GM23338 (cell line): ENCODE results near the gene C8A. TPM values are rescaled to one million over a fixed set of nuclear protein-coding genes. Genes with fewer than 3 reads are reported as not detected.

Source experiments
- ATAC-seq: fragments of 200-7000 bp; cut with Tn5 transposase; 3 replicates; pipeline ENCODE4 v1.9.1; 2020
- DNase-seq: peaks from one replicate; pipeline ENCODE4 v3.0.0-alpha.2; 2015; ENCODE audit warnings: low spot score
- H2AFZ ChIP-seq: fragments of 200-600 bp; sonication (generic); 2 replicates; pipeline ENCODE4 v1.8.0; 2016; ENCODE audit warnings: antibody characterized with exemption, mild to moderate bottlenecking, moderate library complexity
- H3F3A ChIP-seq: fragments of 200-600 bp; sonication (generic); replicated peaks from 2 replicates; pipeline ENCODE4 v1.8.0; 2017; ENCODE audit warnings: antibody characterized with exemption, mixed run types, low read depth
- H3K27ac ChIP-seq: fragments of 200-600 bp; sonication (generic); 2 replicates; pipeline ENCODE4 v1.6.1; 2016; ENCODE audit warnings: low read depth
- H3K27me3 ChIP-seq: fragments of 200-600 bp; sonication (generic); 2 replicates; pipeline ENCODE4 v1.8.0; 2016; ENCODE audit warnings: mild to moderate bottlenecking, mixed run types, moderate library complexity; ENCODE audit not compliant: insufficient read depth
- H3K36me3 ChIP-seq: fragments of 200-600 bp; sonication (generic); 2 replicates; pipeline ENCODE4 v1.8.0; 2016; ENCODE audit warnings: mild to moderate bottlenecking; ENCODE audit not compliant: insufficient read depth
- H3K4me1 ChIP-seq: fragments of 200-600 bp; sonication (generic); 2 replicates; pipeline ENCODE4 v1.8.0; 2016; ENCODE audit warnings: mild to moderate bottlenecking, moderate library complexity; ENCODE audit not compliant: insufficient read depth
- H3K4me2 ChIP-seq: fragments of 200-600 bp; sonication (generic); 2 replicates; pipeline ENCODE4 v1.7.1; 2017; ENCODE audit warnings: mixed run types
- H3K4me3 ChIP-seq: fragments of 200-600 bp; sonication (generic); 2 replicates; pipeline ENCODE4 v1.6.1; 2016; ENCODE audit warnings: mixed run types
- H3K79me2 ChIP-seq: fragments of 200-600 bp; sonication (generic); replicated peaks from 2 replicates; pipeline ENCODE4 v1.8.0; 2017; ENCODE audit warnings: mild to moderate bottlenecking; ENCODE audit not compliant: insufficient read depth
- H3K9me2 ChIP-seq: fragments of 200-600 bp; sonication (generic); 2 replicates; pipeline ENCODE4 v1.8.0; 2017; ENCODE audit not compliant: insufficient read depth
- H4K20me1 ChIP-seq: fragments of 200-600 bp; sonication (generic); replicated peaks from 2 replicates; pipeline ENCODE4 v1.8.0; 2017; ENCODE audit warnings: mild to moderate bottlenecking; ENCODE audit not compliant: insufficient read depth
- H3K27ac Mint-ChIP-seq: 2 replicates; pipeline ENCODE4 v1.8.0; 2020; ENCODE audit warnings: inconsistent platforms, mild to moderate bottlenecking, moderate library complexity, mixed read lengths
- H3K27me3 Mint-ChIP-seq: 3 replicates; pipeline ENCODE4 v1.8.0; 2022; ENCODE audit warnings: low read depth, mild to moderate bottlenecking, moderate library complexity, mixed read lengths, inconsistent platforms; ENCODE audit not compliant: insufficient read depth, poor library complexity
- H3K36me3 Mint-ChIP-seq: 3 replicates; pipeline ENCODE4 v1.8.0; 2021; ENCODE audit warnings: low read depth, mild to moderate bottlenecking, inconsistent platforms, moderate library complexity, mixed read lengths
- H3K4me1 Mint-ChIP-seq: 3 replicates; pipeline ENCODE4 v1.8.0; 2020; ENCODE audit warnings: mild to moderate bottlenecking, inconsistent platforms, mixed read lengths
- H3K4me3 Mint-ChIP-seq: 3 replicates; pipeline ENCODE4 v1.8.0; 2021; ENCODE audit warnings: moderate library complexity, mild to moderate bottlenecking, inconsistent platforms, mixed read lengths
- H3K9me3 Mint-ChIP-seq: 3 replicates; pipeline ENCODE4 v1.8.0; 2020; ENCODE audit warnings: moderate library complexity, mild to moderate bottlenecking, inconsistent platforms, mixed read lengths
- ETS1 ChIP-seq: IDR thresholded peaks from 2 replicates; pipeline ENCODE4 v1.6.1; 2016; ENCODE audit warnings: antibody characterized with exemption
- JUNB ChIP-seq: IDR thresholded peaks from one replicate; pipeline ENCODE4 v1.6.1; 2016; ENCODE audit warnings: antibody characterized with exemption; ENCODE audit not compliant: unreplicated experiment
- NANOG ChIP-seq: IDR thresholded peaks from 2 replicates; pipeline ENCODE4 v1.6.1; 2016; ENCODE audit warnings: antibody characterized with exemption, borderline replicate concordance
- POLR2AphosphoS5 ChIP-seq: IDR thresholded peaks from 2 replicates; pipeline ENCODE4 v1.6.1; 2016; ENCODE audit warnings: antibody characterized with exemption, low read depth
- ZNF462 ChIP-seq: fragments of 250-450 bp; sonication (Bioruptor Pico); IDR thresholded peaks from 2 replicates; pipeline ENCODE4 v1.5.0; 2020; ENCODE audit warnings: mild to moderate bottlenecking, moderate library complexity
- polyA plus RNA-seq: library from polyadenylated mRNA; unstranded; fragments of >200 nt; fragmentation: Nextera tagmentation; extraction: Ambion mirVana; gene quantifications from 2 replicates; pipeline ENCODE4 v1.2.1, GENCODE V29; 2016
- total RNA-seq: library from RNA; depleted of rRNA; stranded (reverse); fragments of >200 nt; shearing (Covaris generic); gene quantifications from 2 replicates; pipeline ENCODE4 v1.2.3, GENCODE V29; 2014

Gene C8A
- total and polyA plus RNA-seq, 2 experiments from 2014 or later: not detected

GRCh38 chr1:56852476-56852875 lies 2.1 kb upstream of the C8A start:
- H3K27ac ChIP-seq: no peak overlapping the region
- peaks cover 17% of the 10 kb centered on the region for H3K4me1 ChIP-seq
- H3K36me3 Mint-ChIP-seq: no peaks in the 10 kb centered on the region; the same call in 2 of the 3 replicates
- no peak overlapping the region for H3K4me3 ChIP-seq
- no peaks in the 10 kb centered on the region for H3K36me3 ChIP-seq
- DNase-seq (no peak), ATAC-seq (no peak)
- no peaks in the 10 kb centered on the region for H3K27me3 Mint-ChIP-seq
- no peaks in the 10 kb centered on the region for H3K79me2 ChIP-seq
- peaks cover 11% of the 10 kb centered on the region for H3K9me2 ChIP-seq
- H3K27me3 ChIP-seq: no peaks in the 10 kb centered on the region
- no peak overlapping the region for H2AFZ ChIP-seq
- H4K20me1 ChIP-seq: no peaks in the 10 kb centered on the region
- H3F3A ChIP-seq: no peaks in the 10 kb centered on the region
- no peaks in the 10 kb centered on the region for H3K9me3 Mint-ChIP-seq
- H3K4me3 Mint-ChIP-seq: no peak overlapping the region
- no peak overlapping the region for H3K4me2 ChIP-seq
- no peak for TF ChIP-seq ZNF462 (CRISPR knock-in tag)
- no peak for TF ChIP-seq JUNB
- TF ChIP-seq POLR2AphosphoS5: no peak
- TF ChIP-seq NANOG: no peak
- no peak overlapping the region for H3K27ac Mint-ChIP-seq
- peaks cover 11% of the 10 kb centered on the region for H3K4me1 Mint-ChIP-seq

GRCh38 chr1:56855190-56855589 lies 593 bp downstream of the C8A start:
- H3K4me3 Mint-ChIP-seq: no peak overlapping the region
- peaks cover 4% of the 10 kb centered on the region for H3K4me1 Mint-ChIP-seq
- Histone ChIP-seq H3K4me1 (peaks cover 7% of the 10 kb centered on the region), H4K20me1 (no peaks in the 10 kb centered on the region), H3K27ac (no peak overlapping the region), H3K9me2 (peaks cover 2% of the 10 kb centered on the region), H3K27me3 (no peaks in the 10 kb centered on the region), H3K4me3 (no peak overlapping the region), H3K36me3 (no peaks in the 10 kb centered on the region), H3F3A (no peaks in the 10 kb centered on the region), H3K79me2 (no peaks in the 10 kb centered on the region), H3K4me2 (no peak overlapping the region), H2AFZ (no peak overlapping the region)
- peaks cover 2% of the 10 kb centered on the region for H3K27me3 Mint-ChIP-seq
- ATAC-seq: no peak
- H3K9me3 Mint-ChIP-seq: no peaks in the 10 kb centered on the region
- 0 out of 2 replicates have a peak overlapping the region, but pooled peaks have one; percentile 17 for H3K27ac Mint-ChIP-seq
- H3K36me3 Mint-ChIP-seq: no peaks in the 10 kb centered on the region
- no peak for DNase-seq
- TF ChIP-seq NANOG (no peak), ETS1 (no peak), ZNF462 (CRISPR knock-in tag) (no peak)
